Stomach (tissue), 4 donors: Measurements from ENCODE around the gene SOX15.

Source experiments
- CTCF ChIP-seq, 7 experiments: fragments of 450-650 bp in 4 of 7; fragments of 200-600 bp in 3 of 7; sonication (generic) in 3 of 7; IDR thresholded peaks; one replicate each; pipeline ENCODE4 v1.5.1; 2016 to 2019; ENCODE audit warnings: antibody characterized with exemption in 7 of 7, control low read depth in 2 of 7, mild to moderate bottlenecking in 1 of 7
- POLR2A ChIP-seq, 4 donors: fragments of 450-650 bp; IDR thresholded peaks; one replicate each; pipeline ENCODE4 v1.6.1; 2016; ENCODE audit warnings: antibody characterized with exemption in 4 of 4, control low read depth in 2 of 4, mild to moderate bottlenecking in 1 of 4, moderate library complexity in 1 of 4
- POLR2AphosphoS5 ChIP-seq, 3 donors: sonication (generic); formaldehyde crosslinking; IDR thresholded peaks; one replicate each; pipeline ENCODE4 v1.6.1; 2016; ENCODE audit warnings: antibody characterized with exemption in 3 of 3

- TF ChIP-seq CTCF (IDR thresholded peaks at IDR 0.05) (no peak), POLR2AphosphoS5 (IDR thresholded peaks at IDR 0.05) (no peak), POLR2A (IDR thresholded peaks at IDR 0.05) (no peak)
These were observed 3.4 kb upstream of the SOX15 start for GRCh38 chr17:7593296-7593695.
